Effector CD8-positive, alpha-beta T cell (primary cell): ENCODE data around the gene COL23A1.

Experiments
- DNase-seq: peaks from one replicate; lab custom pipeline; 2025; lab: John Stamatoyannopoulos, UW
- total RNA-seq, 4 experiments: gene quantifications; one replicate each; lab custom pipeline; 2026; lab: John Stamatoyannopoulos, UW

Gene COL23A1
- 0 to 0.27 (median 0.06) reads per million in 4 experiments for total RNA-seq

DNA sequence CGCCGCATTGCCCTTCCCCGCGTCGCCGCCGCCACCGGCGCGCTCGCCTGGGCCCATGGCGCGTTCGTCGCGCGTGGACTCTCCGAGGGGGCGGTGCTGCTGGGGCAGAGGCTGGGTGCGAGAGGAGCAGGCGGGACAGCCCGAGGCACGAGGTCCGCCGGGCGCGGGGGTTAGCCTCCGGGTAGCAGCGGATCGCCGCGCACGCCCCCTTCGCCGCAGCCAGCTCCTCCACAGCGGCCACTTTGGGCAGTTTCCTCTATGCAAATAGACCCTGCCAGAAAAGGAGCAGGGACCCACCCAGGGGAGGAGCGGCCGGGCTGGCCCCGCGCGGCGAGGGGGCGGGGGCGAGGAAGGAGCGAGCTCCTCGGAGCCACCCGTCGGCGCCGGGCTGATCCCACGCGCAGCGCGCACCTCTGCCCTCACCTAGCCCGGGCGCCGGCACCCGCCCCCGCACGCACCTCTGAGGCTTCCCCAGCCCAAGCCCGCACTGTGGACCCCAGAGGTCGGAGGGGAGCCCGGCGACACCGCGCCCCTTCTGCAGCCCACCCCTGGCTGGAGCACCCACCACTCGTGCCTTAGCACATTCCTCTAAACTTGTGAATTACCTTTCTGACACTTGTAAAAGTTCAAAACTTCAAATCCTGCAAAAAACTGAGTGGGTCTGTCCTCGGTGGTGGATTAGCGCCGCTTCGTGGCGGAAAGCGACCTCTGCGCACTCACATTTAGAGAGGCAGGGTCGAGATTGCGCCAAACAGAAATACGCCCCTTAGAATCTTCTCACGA is at the start of gene COL23A1:
TSS of gene COL23A1 (minus strand) at position 253 of the 783 bp plus-strand sequence.
- peak; percentile 41 for DNase-seq

DNA sequence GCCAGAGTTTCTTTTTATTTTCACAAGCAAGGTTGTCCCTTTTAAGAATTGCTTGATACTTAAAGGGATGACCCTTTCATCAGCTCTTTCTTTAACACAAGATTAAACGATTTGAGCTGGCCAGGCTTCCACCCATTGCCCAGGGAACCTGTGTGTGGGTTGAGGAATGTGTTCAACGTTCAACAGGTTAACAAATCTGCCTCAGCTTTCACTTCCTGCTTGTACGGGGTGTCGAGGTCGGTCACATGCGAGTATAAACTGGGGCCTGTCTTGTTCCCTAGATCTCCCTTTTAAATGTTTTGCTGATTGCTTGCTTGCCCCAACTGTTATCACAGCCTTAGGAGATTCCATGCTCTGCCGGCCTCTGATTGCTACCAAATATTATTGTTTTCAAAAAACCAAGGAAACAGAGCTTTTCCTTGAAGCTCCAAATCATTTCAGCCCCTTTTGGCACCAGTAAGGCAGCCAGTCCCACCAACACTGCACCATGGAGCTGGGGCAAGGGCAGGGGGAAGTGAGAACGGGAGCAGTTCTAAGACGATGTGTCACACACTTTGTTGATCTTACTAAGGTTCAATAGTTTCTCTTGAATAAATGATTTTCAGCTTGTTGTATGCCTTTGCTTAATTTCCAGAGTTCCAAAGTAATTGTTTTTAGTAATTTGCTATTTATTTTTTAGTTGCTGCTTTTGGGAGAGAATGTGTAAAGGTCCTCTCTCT is 47.3 kb upstream of the COL23A1 start:
- no peak for DNase-seq

GRCh38 chr5:178632285-178632684 is 42.1 kb upstream of the COL23A1 start:
- DNase-seq = no peak

GRCh38 chr5:178630951-178631350 is 40.8 kb upstream of the COL23A1 start:
- DNase-seq = no peak

GRCh38 chr5:178630475-178630930 is 40.3 kb upstream of the COL23A1 start:
- DNase-seq = no peak

GRCh38 chr5:178627259-178627598 is 37.0 kb upstream of the COL23A1 start:
- DNase-seq = no peak

GRCh38 chr5:178626484-178627258 is 36.5 kb upstream of the COL23A1 start, which contains the start of gene CLK4:
CLK4 (minus strand) TSS chr5:178627050; CDS start chr5:178623416, 3,634 bp downstream.
- peak; percentile 95 for DNase-seq

DNA sequence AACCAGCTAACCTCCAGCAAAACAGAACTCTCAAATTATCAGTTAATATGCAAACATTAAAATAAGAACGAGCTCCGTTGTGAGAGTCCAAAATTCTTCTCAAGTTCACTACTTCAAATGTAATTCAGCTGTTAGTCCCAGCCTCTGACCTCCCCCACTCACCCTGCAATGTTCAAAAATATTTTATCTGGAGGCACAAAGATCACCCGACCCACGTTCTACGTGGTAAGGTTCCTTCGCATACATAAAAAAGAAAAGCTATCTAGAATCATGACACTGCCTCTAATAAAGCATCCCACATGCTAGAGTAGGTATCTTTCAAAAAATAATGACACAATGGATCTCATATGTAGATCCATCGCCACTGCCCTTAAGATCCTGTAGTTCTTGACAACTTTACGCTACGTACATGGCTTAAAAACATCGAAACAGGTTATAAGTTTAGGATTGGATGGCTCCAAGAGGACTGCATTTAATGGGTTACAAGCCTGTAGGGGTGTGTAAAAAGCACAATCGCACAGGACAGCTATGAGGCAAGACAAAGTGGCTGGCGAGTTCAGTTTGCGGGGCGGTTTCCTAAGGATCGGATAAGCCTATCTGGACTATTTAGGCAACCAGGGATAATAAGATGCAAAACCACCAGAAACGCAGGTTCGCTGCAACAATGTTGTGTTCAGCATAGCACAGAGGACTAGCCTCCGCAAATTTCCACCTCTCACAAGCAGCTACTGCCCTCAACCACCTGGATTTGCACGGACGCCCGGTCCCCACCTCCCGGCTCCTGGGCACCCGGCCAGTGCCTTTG is 35.7 kb upstream of the COL23A1 start:
- DNase-seq = no peak

- no peak for DNase-seq
Observed at GRCh38 chr5:178624631-178625546, 34.7 kb upstream of the COL23A1 start.

- DNase-seq = no peak
Observed at GRCh38 chr5:178622679-178623247, 32.6 kb upstream of the COL23A1 start.

DNA sequence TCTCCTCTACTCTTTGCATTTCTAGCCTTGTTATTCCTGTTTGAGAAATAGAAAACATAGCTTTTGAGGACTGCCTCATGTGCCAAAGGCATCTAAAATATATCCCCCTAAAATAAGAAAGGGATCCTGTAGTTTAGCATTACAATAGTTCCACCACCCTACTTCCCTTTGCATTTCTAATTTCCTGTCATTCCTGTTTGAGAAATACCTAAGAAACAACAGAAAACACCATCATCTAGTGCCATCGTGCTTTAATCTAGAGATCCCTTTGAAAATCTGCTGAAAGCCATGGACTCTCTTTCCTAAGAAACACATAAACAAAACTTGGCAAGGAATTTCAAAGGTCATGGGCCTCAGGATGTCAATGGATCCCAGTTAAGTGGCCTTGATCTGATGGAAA is 29.2 kb upstream of the COL23A1 start:
- DNase-seq = no peak

DNA sequence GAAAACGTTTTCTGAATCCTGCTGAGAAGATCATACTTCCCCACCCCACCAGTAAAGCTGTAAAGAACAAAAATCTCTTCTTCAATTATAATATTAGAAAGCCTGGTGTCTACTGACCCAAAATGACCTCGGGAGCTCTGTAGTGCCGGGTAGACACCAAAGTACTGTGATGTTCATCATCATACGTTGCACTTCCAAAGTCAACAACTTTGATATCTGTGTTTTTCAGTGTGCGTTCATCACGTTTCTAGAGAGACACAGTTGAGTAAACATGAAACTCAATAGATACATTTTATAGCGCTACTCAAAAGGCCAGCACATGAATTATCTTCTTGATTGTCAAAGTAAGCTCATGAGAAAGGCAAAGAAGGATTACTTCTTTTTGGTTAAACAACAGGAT is 22.1 kb upstream of the COL23A1 start:
- no peak for DNase-seq

GRCh38 chr5:178606269-178606668 is 16.1 kb upstream of the COL23A1 start:
- no peak for DNase-seq

GRCh38 chr5:178605788-178606187 is 15.6 kb upstream of the COL23A1 start:
- DNase-seq = no peak

DNA sequence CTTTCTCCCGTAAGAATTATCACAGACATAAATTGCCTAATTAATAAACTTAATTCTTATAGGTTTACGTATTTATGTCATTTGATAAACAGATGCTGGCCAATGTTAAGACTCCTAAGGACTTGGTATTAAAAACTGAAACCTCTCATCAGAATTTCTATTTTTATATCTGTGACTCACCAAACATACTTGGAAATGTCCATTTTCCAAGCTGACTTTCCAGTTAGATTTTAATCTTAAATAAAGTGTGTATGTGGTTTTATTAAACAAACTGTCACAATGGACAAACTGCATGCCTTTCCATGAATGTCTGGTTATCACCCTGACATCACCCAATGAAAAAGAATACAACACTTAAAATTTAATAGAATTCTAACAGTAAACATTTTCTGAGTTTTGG is 12.6 kb upstream of the COL23A1 start:
- DNase-seq = no peak

GRCh38 chr5:178595750-178596149 is 5.6 kb upstream of the COL23A1 start:
- DNase-seq = no peak

DNA sequence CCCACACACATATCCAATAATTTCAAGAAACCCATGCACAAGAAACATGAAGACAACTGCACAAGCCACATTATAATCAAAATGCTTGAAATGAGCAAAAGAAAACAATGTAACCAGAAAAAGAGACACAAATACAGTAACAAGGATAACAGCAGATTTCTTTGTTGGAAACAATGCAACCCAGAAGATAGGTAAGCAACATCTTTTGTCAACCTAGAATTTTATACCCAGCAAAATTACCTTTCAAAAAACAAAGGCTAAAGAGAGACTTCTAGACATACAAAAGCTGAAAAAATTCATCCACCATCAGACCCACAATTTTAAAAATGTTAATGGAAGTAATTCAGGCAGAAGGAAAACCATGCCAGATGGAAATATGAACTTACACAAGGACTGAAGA is 5.0 kb upstream of the COL23A1 start:
- DNase-seq = no peak

DNA sequence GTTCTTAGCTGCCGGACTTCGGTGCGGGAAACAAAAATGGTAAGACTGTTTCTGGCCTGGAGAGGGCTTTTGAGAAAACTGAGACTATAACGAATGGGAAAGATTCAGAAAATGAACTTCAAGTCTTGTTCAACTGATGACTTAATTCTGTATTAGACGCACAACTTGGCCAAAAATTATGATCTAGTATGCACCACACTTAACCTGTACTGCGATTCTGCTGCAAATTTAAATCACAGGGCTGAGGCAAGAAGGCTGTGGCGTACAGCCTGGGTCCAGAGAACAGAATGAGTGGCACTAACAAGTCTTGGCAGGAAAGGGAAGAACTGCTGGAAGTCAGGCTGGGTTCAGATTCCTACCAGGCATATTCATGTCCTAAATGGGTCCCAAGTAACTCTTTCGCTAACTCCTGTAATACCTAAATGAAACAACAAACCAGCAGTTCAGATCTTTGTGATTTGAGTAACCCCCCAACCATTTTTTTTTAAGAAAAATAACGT is 781 bp upstream of the COL23A1 start:
- DNase-seq = no peak

- no peak for DNase-seq
Observed at GRCh38 chr5:178589180-178590140, 733 bp downstream of the COL23A1 start.
